NCI-H2107 (cell line): ENCODE data around the gene SBF1.
"Not testable (repeated sequence)": the region's sequence is repeated elsewhere in the genome, so short reads cannot be mapped to it uniquely, and the experiment has no call there.

Experiments
- DNase-seq: peaks from one replicate; lab custom pipeline; 2025; lab: John Stamatoyannopoulos, UW

The SBF1 gene

GRCh38 chr22:50422961-50423815 lies 51.6 kb downstream of the SBF1 start:
- no peak for DNase-seq

GRCh38 chr22:50422046-50422445 lies 52.8 kb downstream of the SBF1 start:
- DNase-seq = no peak

GRCh38 chr22:50420581-50420980 lies 54.3 kb downstream of the SBF1 start:
- no peak for DNase-seq

- DNase-seq = no peak
Measured at GRCh38 chr22:50420015-50420414, 54.8 kb downstream of the SBF1 start.

- DNase-seq = no peak
Measured at GRCh38 chr22:50419116-50419515, 55.7 kb downstream of the SBF1 start.

- DNase-seq = no peak
Measured at GRCh38 chr22:50418624-50419023, 56.2 kb downstream of the SBF1 start.

DNA sequence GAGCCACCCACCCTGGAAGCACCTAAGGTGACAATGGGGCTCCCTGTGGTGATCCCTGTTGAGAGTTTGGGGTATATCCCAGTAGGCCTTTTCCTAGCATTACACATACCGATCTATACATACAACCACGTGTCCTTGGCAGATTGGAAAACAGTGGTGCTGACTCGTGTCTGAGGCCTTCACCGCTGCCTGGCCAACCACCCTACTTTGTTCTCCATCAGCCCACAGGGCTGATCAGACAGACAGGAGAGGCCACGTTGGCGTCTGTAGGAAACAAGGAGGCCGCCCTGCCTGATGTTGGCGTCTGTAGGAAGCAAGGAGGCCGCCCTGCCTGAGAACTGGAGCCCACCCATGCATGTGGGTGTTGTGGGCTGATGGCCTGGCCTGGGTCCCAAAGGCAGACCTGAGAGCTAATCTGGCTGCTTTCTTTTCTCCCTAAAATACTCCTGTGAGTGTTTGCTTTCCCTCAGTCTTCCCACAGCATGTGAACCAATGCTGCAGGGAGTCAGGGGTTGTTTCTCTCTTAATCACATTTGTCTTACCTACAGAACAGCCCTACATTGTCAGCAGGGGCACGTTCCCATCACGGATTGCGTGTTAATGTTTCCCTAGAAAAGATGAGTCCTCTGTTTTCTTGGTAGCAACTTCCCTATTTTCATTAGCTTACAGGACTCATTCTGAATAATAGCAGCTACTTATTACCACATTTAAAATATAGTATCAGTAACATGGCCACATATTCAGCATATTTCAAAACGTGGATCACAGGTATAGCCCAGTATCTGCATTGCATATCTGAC lies 57.2 kb downstream of the SBF1 start:
- DNase-seq = no peak

GRCh38 chr22:50416996-50417395 lies 57.8 kb downstream of the SBF1 start:
- DNase-seq = no peak

DNA sequence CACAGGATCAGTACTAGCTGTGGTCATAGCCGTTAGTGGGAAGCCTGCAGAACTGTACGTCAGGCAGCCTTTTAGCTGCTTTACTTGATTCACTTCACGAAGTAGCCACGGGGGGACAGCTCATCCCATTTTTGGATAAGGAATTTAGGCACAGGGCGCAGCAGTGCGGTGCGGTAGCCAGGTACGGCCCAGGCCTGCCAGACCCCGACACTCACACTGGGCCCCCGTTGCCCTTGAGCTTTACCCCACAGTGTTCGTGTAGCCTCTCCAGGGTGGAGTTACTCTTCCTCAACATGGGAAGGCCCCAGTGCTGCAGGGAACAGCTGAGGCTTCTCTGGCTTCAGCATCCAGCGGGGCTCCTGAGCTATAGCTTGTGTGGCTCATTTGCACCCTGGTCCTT lies 59.4 kb downstream of the SBF1 start:
- DNase-seq = no peak

GRCh38 chr22:50414476-50415248 lies 60.2 kb downstream of the SBF1 start:
- no peak for DNase-seq

DNA sequence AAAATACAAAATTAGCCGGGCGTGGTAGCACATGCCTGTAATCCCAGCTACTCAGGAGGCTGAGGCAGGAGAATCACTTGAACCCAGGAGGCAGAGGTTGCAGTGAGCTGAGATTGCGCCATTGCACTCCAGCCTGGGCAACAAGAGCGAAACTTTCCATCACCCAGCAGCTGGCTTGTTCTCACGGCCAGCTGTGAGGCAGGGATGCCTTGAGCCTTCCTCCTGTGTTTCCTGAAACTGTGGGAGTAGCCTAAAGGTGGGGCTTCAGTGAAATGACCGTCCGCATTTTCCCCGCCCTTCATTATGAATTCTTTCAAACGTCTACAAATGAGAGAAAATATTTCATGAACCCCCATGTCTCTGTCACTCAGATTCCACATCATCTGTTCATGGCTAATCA lies 65.9 kb downstream of the SBF1 start:
- not testable (repeated sequence) for DNase-seq

GRCh38 chr22:50408311-50408710 lies 66.5 kb downstream of the SBF1 start:
- no peak for DNase-seq

DNA sequence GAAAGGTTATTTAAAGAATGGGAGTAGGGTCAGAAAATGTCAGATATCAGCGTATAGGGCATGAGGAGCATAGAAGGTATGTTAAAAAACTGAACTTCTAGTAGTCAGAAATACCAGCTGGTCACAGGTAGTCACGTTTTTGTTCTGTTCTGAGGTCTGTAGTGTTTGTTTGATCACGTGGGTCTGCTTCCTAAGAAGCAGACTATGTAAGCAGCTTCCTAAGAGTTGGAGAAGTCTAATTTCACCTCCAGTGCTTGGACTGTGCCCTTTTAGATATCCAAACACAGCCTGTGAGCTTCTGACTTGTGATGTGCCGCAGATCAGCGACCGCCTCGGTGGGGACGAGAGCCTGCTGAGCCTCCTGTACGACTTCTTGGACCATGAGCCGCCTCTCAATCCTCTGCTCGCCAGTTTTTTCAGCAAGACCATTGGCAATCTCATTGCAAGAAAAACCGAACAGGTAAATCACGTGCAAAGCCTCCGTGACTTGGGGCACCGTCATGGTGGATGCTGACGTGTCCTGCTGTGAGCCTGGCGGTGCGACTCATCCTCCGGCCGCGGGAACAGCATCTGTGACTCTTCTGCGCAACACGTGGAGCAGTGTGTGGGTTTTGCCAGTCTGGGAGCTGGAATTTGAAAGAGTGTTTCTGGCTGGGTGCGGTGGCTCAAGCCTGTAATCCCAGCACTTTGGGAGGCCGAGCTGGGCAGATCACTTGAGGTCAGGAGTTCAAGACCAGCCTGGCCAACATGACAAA lies 68.2 kb downstream of the SBF1 start:
- DNase-seq = no peak

- DNase-seq = no peak
Measured at GRCh38 chr22:50403701-50404101, 71.1 kb downstream of the SBF1 start.

DNA sequence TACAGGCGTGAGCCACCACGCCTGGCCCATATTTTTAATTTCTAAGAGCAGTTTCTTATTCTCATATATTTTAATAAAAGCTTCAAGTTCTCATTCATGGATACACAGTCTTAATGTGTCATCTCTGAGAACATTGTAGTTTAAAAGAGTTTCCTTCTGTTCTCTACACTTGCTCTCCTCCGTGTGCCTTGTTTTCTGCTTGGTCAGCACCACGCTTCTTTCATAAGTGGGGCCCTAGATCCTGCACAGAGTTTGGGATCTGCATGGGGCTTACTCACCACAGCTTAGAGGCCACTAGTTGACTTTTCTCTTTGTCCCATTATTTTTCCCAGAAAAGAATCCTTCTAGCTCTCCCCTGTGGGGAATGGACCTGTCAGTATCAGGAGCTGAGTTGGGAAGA lies 72.9 kb downstream of the SBF1 start:
- DNase-seq = no peak

GRCh38 chr22:50400931-50401330 lies 73.9 kb downstream of the SBF1 start:
- no peak for DNase-seq

GRCh38 chr22:50400406-50400805 lies 74.4 kb downstream of the SBF1 start:
- no peak for DNase-seq

- DNase-seq = no peak
Measured at GRCh38 chr22:50399751-50400331, 75.0 kb downstream of the SBF1 start.

DNA sequence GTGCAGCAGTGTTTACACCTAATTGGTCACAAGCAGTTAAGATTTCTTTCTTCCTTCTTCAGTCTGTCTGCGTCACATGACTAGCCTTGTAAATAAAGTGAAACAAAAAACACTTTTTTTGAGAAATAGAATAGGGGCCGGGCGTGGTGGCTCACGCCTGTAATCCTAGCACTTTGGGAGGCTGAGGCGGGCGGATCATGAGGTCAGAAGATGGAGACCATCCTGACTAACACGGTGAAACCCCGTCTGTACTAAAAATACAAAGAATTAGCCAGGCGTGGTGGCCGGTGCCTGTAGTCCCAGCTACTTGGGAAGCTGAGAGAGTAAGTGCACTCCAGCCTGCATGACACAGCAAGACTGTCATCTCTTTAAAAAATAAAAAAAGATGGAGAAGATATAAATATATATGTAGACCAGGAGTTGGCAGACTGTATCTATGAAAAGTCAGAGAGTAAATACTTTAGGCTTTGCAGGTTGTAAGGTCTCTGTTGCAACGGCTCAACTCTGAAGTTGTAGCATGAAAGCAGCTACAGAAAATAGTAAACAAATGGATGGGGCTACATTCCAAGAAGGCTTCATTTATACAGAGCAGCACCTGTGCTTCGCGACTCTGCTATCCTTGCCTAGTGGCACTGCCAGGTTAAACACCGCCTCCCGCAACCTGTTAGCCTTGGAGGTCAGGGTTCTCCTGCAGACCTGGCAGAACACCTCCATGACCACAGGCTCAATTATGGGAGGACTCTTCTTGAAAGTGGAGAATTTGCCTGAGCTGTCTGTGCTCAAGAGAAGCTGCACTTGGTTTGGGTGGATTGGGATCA lies 75.8 kb downstream of the SBF1 start:
- DNase-seq = peak; percentile 39

GRCh38 chr22:50397371-50398060 lies 77.3 kb downstream of the SBF1 start:
- not testable (repeated sequence) for DNase-seq
